ENCODE measurements around the gene CLSTN2.

Gene CLSTN2

GRCh38 chr3:140510303-140510861, 575.4 kb downstream of the CLSTN2 start:
- TF ChIP-seq CTCF (conservative IDR thresholded peaks at IDR 0.05; ENCODE audit: low read depth, low read length) = no peak
- Histone ChIP-seq H3K4me1 (ENCODE audit: low read depth, poor library complexity, severe bottlenecking) (peaks cover 6% of the 10 kb centered on the region), H3K4me3 (IDR thresholded peaks at IDR 0.05; ENCODE audit: insufficient read depth, low read depth, low read length) (no peak overlapping the region), H3K27me3 (ENCODE audit: insufficient read depth, low read depth) (no peaks in the 10 kb centered on the region), H3K4me2 (no peak overlapping the region), H2AFZ (ENCODE audit: low read depth) (no peak overlapping the region), H4K20me1 (ENCODE audit: insufficient read depth) (no peaks in the 10 kb centered on the region), H3K36me3 (ENCODE audit: insufficient read depth) (no peaks in the 10 kb centered on the region), H3K27ac (no peak overlapping the region), H3K9ac (no peak overlapping the region), H3K79me2 (ENCODE audit: insufficient read depth, low read depth) (no peaks in the 10 kb centered on the region)

GRCh38 chr3:140521751-140522445, 586.9 kb downstream of the CLSTN2 start:
- H4K20me1 ChIP-seq (ENCODE audit: insufficient read depth) = no peaks in the 10 kb centered on the region

GRCh38 chr3:140522653-140523380, 587.8 kb downstream of the CLSTN2 start:
- Histone ChIP-seq H3K9ac (no peak overlapping the region), H3K36me3 (ENCODE audit: insufficient read depth) (no peaks in the 10 kb centered on the region), H3K4me2 (no peak overlapping the region), H3K4me3 (IDR thresholded peaks at IDR 0.05; ENCODE audit: insufficient read depth, low read depth, low read length) (no peak overlapping the region), H3K27me3 (ENCODE audit: insufficient read depth, low read depth) (no peaks in the 10 kb centered on the region), H4K20me1 (ENCODE audit: insufficient read depth) (no peaks in the 10 kb centered on the region), H2AFZ (ENCODE audit: low read depth) (no peak overlapping the region), H3K79me2 (ENCODE audit: insufficient read depth, low read depth) (no peaks in the 10 kb centered on the region), H3K4me1 (ENCODE audit: low read depth, poor library complexity, severe bottlenecking) (no peaks in the 10 kb centered on the region), H3K27ac (no peak overlapping the region)
- no peak for TF ChIP-seq CTCF (conservative IDR thresholded peaks at IDR 0.05; ENCODE audit: low read depth, low read length)

More at GRCh38 chr3:140521751-140522445, 586.9 kb downstream of the CLSTN2 start:
- Histone ChIP-seq H3K36me3 (ENCODE audit: insufficient read depth) (no peaks in the 10 kb centered on the region), H3K27ac (no peak overlapping the region), H3K9ac (no peak overlapping the region), H2AFZ (ENCODE audit: low read depth) (no peak overlapping the region), H3K4me3 (IDR thresholded peaks at IDR 0.05; ENCODE audit: insufficient read depth, low read depth, low read length) (no peak overlapping the region), H3K4me1 (ENCODE audit: low read depth, poor library complexity, severe bottlenecking) (no peaks in the 10 kb centered on the region), H3K27me3 (ENCODE audit: insufficient read depth, low read depth) (no peaks in the 10 kb centered on the region), H3K79me2 (ENCODE audit: insufficient read depth, low read depth) (no peaks in the 10 kb centered on the region), H3K4me2 (no peak overlapping the region)
- no peak for TF ChIP-seq CTCF (conservative IDR thresholded peaks at IDR 0.05; ENCODE audit: low read depth, low read length)

- Histone ChIP-seq H3K4me2 (no peak overlapping the region), H3K4me3 (IDR thresholded peaks at IDR 0.05; ENCODE audit: insufficient read depth, low read depth, low read length) (no peak overlapping the region), H3K27me3 (ENCODE audit: insufficient read depth, low read depth) (no peaks in the 10 kb centered on the region), H3K4me1 (ENCODE audit: low read depth, poor library complexity, severe bottlenecking) (no peaks in the 10 kb centered on the region), H2AFZ (ENCODE audit: low read depth) (no peak overlapping the region), H3K27ac (no peak overlapping the region), H3K79me2 (ENCODE audit: insufficient read depth, low read depth) (no peaks in the 10 kb centered on the region), H4K20me1 (ENCODE audit: insufficient read depth) (no peaks in the 10 kb centered on the region), H3K9ac (no peak overlapping the region), H3K36me3 (ENCODE audit: insufficient read depth) (no peaks in the 10 kb centered on the region)
- no peak for TF ChIP-seq CTCF (conservative IDR thresholded peaks at IDR 0.05; ENCODE audit: low read depth, low read length)
These were observed 588.6 kb downstream of the CLSTN2 start for GRCh38 chr3:140523600-140523999.
